HG02938 (cell line): ENCODE measurements around the gene ZNF281.

Experiments used
- ATAC-seq: cut with Tn5 transposase; IDR thresholded peaks from one replicate; pipeline ENCODE4 v1.9.1; 2021; ENCODE audit warnings: mild to moderate bottlenecking, moderate library complexity; ENCODE audit not compliant: unreplicated experiment

The ZNF281 gene

GRCh38 chr1:200392625-200393185 is 17.1 kb downstream of the ZNF281 start:
- no peak for ATAC-seq

GRCh38 chr1:200391747-200392146 is 18.1 kb downstream of the ZNF281 start:
- ATAC-seq = no peak

- ATAC-seq = no peak
These were observed 21.0 kb downstream of the ZNF281 start for GRCh38 chr1:200388791-200389190.

DNA sequence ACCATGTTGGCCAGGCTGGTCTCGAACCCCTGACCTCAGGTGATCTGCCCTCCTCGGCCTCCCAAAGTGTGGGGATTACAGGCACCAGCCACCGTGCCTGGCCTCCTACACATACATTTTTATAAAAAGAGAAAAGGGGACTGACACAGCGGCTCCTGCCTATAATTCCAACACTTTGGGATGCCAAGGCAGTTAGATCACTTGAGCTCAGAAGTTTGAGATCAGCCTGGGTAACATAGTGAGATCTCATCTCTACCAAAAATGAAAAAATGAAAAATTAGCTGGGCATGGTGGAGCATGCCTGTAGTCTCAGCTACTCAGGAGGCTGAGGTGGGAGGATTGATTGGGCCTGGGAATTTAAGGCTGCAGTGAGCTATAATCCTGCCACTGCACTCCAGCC is 23.4 kb downstream of the ZNF281 start:
- ATAC-seq = no peak

DNA sequence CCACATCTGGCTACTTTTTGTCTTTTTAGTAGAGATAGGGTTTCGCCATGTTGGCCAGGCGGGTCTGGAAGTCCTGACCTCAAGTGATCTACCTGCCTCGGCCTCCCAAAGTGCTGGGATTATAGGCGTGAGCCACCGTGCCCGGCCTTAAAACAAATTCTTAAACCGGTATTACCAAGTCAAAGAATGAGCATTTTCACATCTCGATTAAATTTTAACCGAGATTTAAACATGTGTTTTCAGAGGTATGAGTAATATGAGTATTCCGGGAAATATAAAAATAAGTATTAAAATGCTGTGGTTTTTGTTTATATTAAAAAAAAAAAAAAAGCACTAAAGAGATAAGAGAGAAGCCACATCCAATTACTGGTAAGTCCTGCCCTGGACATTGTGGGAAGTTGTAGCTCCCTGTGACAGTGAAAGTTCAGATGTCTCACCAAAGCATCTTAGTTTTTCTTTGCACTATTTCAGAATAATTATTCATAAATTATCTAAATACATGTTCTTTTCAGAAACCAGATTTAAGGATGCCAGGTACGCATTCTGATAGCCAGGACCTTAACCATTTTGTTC is 24.9 kb downstream of the ZNF281 start:
- peak; percentile 35 for ATAC-seq

DNA sequence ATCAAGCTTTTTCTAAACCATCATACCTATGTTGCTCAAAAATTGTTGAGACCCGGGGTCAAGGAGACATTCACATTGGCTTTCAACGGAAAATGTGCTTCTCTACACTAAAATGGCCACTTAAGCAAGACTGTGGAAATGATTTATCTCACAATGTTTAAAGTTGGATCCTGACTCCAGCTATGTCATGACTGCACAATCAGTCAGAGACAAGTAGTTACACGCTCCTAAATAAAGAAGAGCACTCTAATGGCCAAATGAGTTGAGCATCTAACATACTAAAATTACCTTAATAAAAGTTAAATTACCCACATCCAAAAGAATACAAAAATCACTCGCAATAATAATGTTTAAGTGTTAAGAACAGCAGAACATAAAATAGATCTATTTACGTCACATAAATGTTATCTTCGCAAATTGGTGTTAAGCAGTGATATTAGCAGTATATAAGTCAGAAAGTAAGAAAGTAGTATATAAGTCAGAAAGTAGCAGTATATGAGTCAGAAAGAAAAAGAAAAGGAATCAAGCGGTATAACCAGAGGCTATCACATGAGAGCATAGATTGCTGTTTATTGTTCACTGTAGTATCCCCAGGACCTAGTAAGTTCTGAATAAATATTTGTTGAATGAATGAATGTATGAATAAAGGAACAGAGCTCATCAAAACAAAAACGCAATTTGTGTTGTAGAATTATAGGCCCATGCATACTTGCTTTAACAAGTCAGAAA is 28.4 kb downstream of the ZNF281 start:
- peak; percentile 25 for ATAC-seq

DNA sequence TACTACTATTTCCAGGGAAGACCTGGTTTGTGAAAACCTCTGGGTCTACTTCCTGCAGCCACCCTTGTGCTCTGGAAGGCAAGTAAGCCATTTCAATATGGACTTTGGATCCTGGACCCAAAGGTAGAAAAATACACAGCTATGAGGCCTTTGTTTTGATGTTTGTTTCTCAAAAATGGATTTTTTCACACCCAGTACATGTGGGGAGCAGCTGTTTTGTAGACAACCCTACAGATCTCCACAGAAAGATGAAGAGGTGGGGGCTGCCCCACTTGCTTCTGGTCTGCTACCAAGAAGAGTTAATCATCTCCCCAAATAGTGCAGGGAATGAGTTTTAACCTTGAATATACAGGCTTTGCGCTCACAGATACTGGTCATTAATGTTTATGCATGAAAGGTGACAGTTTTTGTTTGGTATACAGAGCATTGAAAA is 29.2 kb downstream of the ZNF281 start:
- peak; percentile 64 for ATAC-seq

- ATAC-seq = no peak
These were observed 29.8 kb downstream of the ZNF281 start for GRCh38 chr1:200379940-200380588.

DNA sequence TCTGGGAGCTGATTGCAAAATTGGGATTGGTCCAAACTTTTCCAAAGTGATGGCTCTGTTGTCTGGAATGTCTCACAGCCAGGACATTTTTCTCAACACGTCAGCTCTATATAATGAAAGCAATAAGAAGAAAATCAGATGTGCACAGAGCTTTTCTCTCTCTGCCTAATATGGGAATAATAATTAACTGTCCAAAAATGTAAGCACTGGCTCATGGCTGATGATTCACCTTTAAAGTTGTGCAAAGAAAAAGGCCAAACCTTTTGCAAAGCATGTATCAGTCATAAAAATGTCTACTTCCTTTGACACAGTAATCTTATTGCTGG is 30.4 kb downstream of the ZNF281 start:
- no peak for ATAC-seq

GRCh38 chr1:200378096-200378495 is 31.7 kb downstream of the ZNF281 start:
- ATAC-seq = no peak

- ATAC-seq = no peak
These were observed 33.3 kb downstream of the ZNF281 start for GRCh38 chr1:200376528-200376927.

GRCh38 chr1:200374569-200375295 is 35.1 kb downstream of the ZNF281 start:
- no peak for ATAC-seq

DNA sequence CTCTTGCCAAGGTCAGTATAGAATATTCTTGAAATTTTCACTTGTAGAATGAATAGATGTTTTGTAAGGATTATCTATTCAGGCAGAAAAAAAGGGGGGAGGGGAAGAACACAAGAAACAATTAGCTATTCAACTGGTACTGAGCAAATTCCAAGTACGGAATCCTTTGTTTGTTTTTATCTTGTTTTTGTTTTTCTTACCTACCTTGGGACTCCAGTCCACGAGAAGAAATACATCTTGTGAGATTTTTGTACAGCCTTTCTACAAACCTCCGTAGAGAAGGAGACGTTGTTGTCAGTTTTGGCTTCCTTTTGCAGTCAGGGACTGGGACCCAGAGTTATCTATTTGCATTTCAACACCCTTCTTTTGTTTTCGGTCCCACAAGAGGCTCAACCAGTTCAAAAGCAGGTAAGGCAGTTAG is 36.0 kb downstream of the ZNF281 start:
- no peak for ATAC-seq

- no peak for ATAC-seq
These were observed 37.0 kb downstream of the ZNF281 start for GRCh38 chr1:200372885-200373181.

DNA sequence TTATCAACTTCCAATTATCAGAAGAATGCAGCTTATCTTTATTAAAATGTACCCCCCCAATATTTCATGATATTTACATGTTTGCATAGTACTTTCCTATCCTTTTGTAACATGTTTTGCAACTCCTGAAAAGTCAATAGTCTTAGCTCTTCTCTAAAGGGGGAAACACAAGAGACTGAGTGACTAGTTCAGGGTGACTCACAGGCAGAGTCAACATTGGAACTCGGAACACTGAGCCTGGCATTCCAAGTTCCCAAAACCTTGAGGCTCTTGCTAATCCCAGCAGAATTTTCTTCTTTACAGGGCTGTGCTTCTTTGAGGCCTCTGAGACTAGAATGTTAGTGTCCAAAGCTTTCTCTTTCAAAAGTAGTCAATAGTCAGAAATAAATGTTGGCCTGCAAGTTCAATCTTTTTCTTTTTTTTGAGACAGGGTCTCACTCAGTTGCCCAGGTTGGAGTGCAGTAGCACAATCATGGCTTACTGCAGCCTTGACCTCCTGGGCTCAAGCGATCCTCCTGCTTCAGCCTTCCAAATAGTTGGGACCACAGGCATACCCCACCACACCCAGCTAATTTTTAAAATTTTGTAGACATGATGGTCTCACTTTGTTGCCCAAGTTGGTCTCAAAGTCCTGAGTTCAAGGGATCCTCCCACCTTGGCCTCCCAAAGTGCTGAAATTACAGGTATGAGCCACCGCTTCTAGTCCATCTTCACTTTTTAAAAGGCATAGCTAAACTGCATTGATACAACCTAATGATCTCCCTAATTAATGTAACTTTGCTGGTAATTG is 37.5 kb downstream of the ZNF281 start:
- ATAC-seq = no peak

- ATAC-seq = no peak
These were observed 40.1 kb downstream of the ZNF281 start for GRCh38 chr1:200369706-200370105.

- ATAC-seq = no peak
These were observed 40.7 kb downstream of the ZNF281 start for GRCh38 chr1:200369131-200369530.

- no peak for ATAC-seq
These were observed 41.3 kb downstream of the ZNF281 start for GRCh38 chr1:200368556-200368955.

GRCh38 chr1:200367841-200368534 is 41.8 kb downstream of the ZNF281 start:
- ATAC-seq = no peak

GRCh38 chr1:200366577-200367253 is 43.1 kb downstream of the ZNF281 start:
- ATAC-seq = no peak
